ENCODE results near the gene SPART. TPM values are rescaled to one million over a fixed set of nuclear protein-coding genes. Genes with fewer than 3 reads are reported as not detected.

SPART gene
- total and polyA plus RNA-seq, 2 experiments from 2014 or later = 29.4 to 34.2 TPM

GRCh38 chr13:36344886-36345437, 1.2 kb downstream of the SPART start:
- Histone ChIP-seq H3K36me3 (no peaks in the 10 kb centered on the region), H3K9me3 (ENCODE audit: low read depth) (no peaks in the 10 kb centered on the region), H3K4me3 (peak overlapping the region; percentile 80), H3K4me1 (ENCODE audit: low read depth) (no peaks in the 10 kb centered on the region), H3K27me3 (no peaks in the 10 kb centered on the region), H3K27ac (no peak overlapping the region)
- no peak for TF ChIP-seq CTCF (IDR thresholded peaks at IDR 0.05; ENCODE audit: low read depth, low read length)
- peak; percentile 3 to 42 for DNase-seq (ENCODE audit: low read depth in 1 of 2, low spot score in 1 of 2)

DNA sequence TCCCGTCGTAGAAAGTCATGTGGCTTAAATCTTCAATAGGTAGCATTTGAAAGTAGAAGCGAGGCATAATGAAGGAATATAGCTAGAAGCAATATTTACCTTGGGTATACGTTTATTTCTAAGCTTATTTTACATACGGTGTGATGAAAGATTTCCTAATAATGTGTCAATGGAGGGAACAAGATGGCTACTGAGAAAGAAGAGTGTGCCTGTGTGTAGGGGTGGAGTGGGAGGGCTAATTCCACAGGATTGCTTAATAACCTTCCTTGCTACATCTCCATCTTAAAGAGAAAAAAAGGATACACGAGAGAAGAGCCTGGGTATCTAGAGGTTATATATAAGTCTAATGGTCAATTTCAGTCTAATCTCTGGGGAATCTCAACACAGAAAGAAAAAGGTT, 2.0 kb downstream of the SPART start:
- Histone ChIP-seq H3K9me3 (ENCODE audit: low read depth) (no peaks in the 10 kb centered on the region), H3K4me1 (ENCODE audit: low read depth) (no peaks in the 10 kb centered on the region), H3K27me3 (no peaks in the 10 kb centered on the region), H3K4me3 (no peak overlapping the region), H3K27ac (no peak overlapping the region), H3K36me3 (no peaks in the 10 kb centered on the region)
- peak in 1 of 2 donors; percentile 91 for DNase-seq (ENCODE audit: low read depth in 1 of 2, low spot score in 1 of 2)
- no peak for TF ChIP-seq CTCF (IDR thresholded peaks at IDR 0.05; ENCODE audit: low read depth, low read length)

GRCh38 chr13:36343766-36344165, 2.4 kb downstream of the SPART start:
- no peaks in the 10 kb centered on the region for H3K36me3 ChIP-seq
- H3K9me3 ChIP-seq (ENCODE audit: low read depth) = no peaks in the 10 kb centered on the region
- no peaks in the 10 kb centered on the region for H3K27me3 ChIP-seq
- no peak for DNase-seq (ENCODE audit: low read depth in 1 of 2, low spot score in 1 of 2)
- no peak for TF ChIP-seq CTCF (IDR thresholded peaks at IDR 0.05; ENCODE audit: low read depth, low read length)
- no peak overlapping the region for H3K27ac ChIP-seq
- H3K4me1 ChIP-seq (ENCODE audit: low read depth) = no peaks in the 10 kb centered on the region
- H3K4me3 ChIP-seq = no peak overlapping the region

- Histone ChIP-seq H3K9me3 (ENCODE audit: low read depth) (no peaks in the 10 kb centered on the region), H3K27ac (no peak overlapping the region), H3K27me3 (no peaks in the 10 kb centered on the region), H3K4me3 (no peak overlapping the region), H3K36me3 (no peaks in the 10 kb centered on the region), H3K4me1 (ENCODE audit: low read depth) (peaks cover 4% of the 10 kb centered on the region)
- no peak for TF ChIP-seq CTCF (IDR thresholded peaks at IDR 0.05; ENCODE audit: low read depth, low read length)
- DNase-seq (ENCODE audit: low read depth in 1 of 2, low spot score in 1 of 2) = no peak
Measured at GRCh38 chr13:36342715-36343114, 3.5 kb downstream of the SPART start.

GRCh38 chr13:36341718-36342117, 4.5 kb downstream of the SPART start:
- Histone ChIP-seq H3K4me1 (ENCODE audit: low read depth) (peaks cover 4% of the 10 kb centered on the region), H3K27ac (no peak overlapping the region), H3K36me3 (no peaks in the 10 kb centered on the region), H3K4me3 (no peak overlapping the region), H3K27me3 (no peaks in the 10 kb centered on the region), H3K9me3 (ENCODE audit: low read depth) (no peaks in the 10 kb centered on the region)
- no peak for TF ChIP-seq CTCF (IDR thresholded peaks at IDR 0.05; ENCODE audit: low read depth, low read length)
- peak in 1 of 2 donors; percentile 55 for DNase-seq (ENCODE audit: low read depth in 1 of 2, low spot score in 1 of 2)

Data from cardiac muscle cell (in vitro differentiated cells and primary cell).